B cell (primary cell): ENCODE data around the gene GRIK5. TPM values are rescaled to one million over a fixed set of nuclear protein-coding genes. Genes with fewer than 3 reads are reported as not detected.

ENCODE experiments used
- polyA plus RNA-seq: library from polyadenylated mRNA; depleted of rRNA; stranded (reverse); fragments of >200 nt; gene quantifications from 2 replicates; pipeline ENCODE4 v1.2.3, GENCODE V29; 2012
- total RNA-seq, 2 donors: library from RNA; stranded (reverse); fragments of 120-200 nt in 1 of 2; gene quantifications; 1 replicate in 1 of 2; 2 replicates in 1 of 2; pipeline versions ENCODE4 v1.2.3 to v1.2.4, GENCODE V29; 2013 to 2022

Gene GRIK5
- total and polyA plus RNA-seq, 2 donors (not counting 1 experiment from before 2014, with no cell fraction given) = 0.09 to 0.27 TPM

Other genes with a start within 250 kb of the GRIK5 start
- not detected in 2 replicates for gene LYPD4, start 225.5 kb downstream of the GRIK5 start, total RNA-seq
- not detected in 2 replicates for gene LYPD4, start 225.5 kb downstream of the GRIK5 start, polyA plus RNA-seq
- gene DMRTC2, start 225.2 kb downstream of the GRIK5 start, total RNA-seq = not detected in 2 replicates
- gene DMRTC2, start 225.2 kb downstream of the GRIK5 start, polyA plus RNA-seq = not detected in 2 replicates
- gene RPS19, start 210.0 kb downstream of the GRIK5 start, total RNA-seq = 3,294 and 3,322 TPM in 2 replicates
- gene RPS19, start 210.0 kb downstream of the GRIK5 start, polyA plus RNA-seq = 6,261 and 9,144 TPM in 2 replicates
- gene CD79A, start 192.9 kb downstream of the GRIK5 start, total RNA-seq = 1,230 and 1,280 TPM in 2 replicates
- gene CD79A, start 192.9 kb downstream of the GRIK5 start, polyA plus RNA-seq = 1,116 and 1,471 TPM in 2 replicates
- 646 and 661 TPM in 2 replicates for gene ARHGEF1, start 187.0 kb downstream of the GRIK5 start, total RNA-seq
- 886 and 1,024 TPM in 2 replicates for gene ARHGEF1, start 187.0 kb downstream of the GRIK5 start, polyA plus RNA-seq
- 2.3 and 2.4 TPM in 2 replicates for gene ERFL, start 141.8 kb downstream of the GRIK5 start, total RNA-seq
- gene ERFL, start 141.8 kb downstream of the GRIK5 start, polyA plus RNA-seq = 5.1 and 5.5 TPM in 2 replicates
- 139 and 146 TPM in 2 replicates for gene RABAC1, start 110.9 kb downstream of the GRIK5 start, total RNA-seq
- gene RABAC1, start 110.9 kb downstream of the GRIK5 start, polyA plus RNA-seq = 190 and 206 TPM in 2 replicates
- gene ATP1A3, start 76.0 kb downstream of the GRIK5 start, total RNA-seq = 3.4 and 3.8 TPM in 2 replicates
- gene ATP1A3, start 76.0 kb downstream of the GRIK5 start, polyA plus RNA-seq = 0.62 and 1.2 TPM in 2 replicates
- 27.4 and 28.4 TPM in 2 replicates for gene ZNF574, start 6.0 kb upstream of the GRIK5 start, total RNA-seq
- gene ZNF574, start 6.0 kb upstream of the GRIK5 start, polyA plus RNA-seq = 21.0 and 29.1 TPM in 2 replicates
- gene POU2F2, start 62.2 kb upstream of the GRIK5 start, total RNA-seq = 145 and 152 TPM in 2 replicates
- gene POU2F2, start 62.2 kb upstream of the GRIK5 start, polyA plus RNA-seq = 125 and 170 TPM in 2 replicates
- 52.8 and 59.5 TPM in 2 replicates for gene DEDD2, start 147.5 kb upstream of the GRIK5 start, total RNA-seq
- gene DEDD2, start 147.5 kb upstream of the GRIK5 start, polyA plus RNA-seq = 74.2 and 90.6 TPM in 2 replicates
- 19.0 and 21.3 TPM in 2 replicates for gene ZNF526, start 150.1 kb upstream of the GRIK5 start, total RNA-seq
- gene ZNF526, start 150.1 kb upstream of the GRIK5 start, polyA plus RNA-seq = 2.9 and 4.9 TPM in 2 replicates
- gene GSK3A, start 172.4 kb upstream of the GRIK5 start, total RNA-seq = 36.8 and 42.0 TPM in 2 replicates
- gene GSK3A, start 172.4 kb upstream of the GRIK5 start, polyA plus RNA-seq = 26.2 and 38.5 TPM in 2 replicates
- gene ERF, start 184.9 kb upstream of the GRIK5 start, total RNA-seq = 48.6 and 62.1 TPM in 2 replicates
- gene ERF, start 184.9 kb upstream of the GRIK5 start, polyA plus RNA-seq = 51.5 and 96.4 TPM in 2 replicates
- gene CIC, start 199.0 kb upstream of the GRIK5 start, total RNA-seq = 119 and 123 TPM in 2 replicates
- gene CIC, start 199.0 kb upstream of the GRIK5 start, polyA plus RNA-seq = 75.7 and 77.8 TPM in 2 replicates
- gene PRR19, start 231.9 kb upstream of the GRIK5 start, total RNA-seq = 0.41 and 0.54 TPM in 2 replicates
- 0.26 and 0.39 TPM in 2 replicates for gene PRR19, start 231.9 kb upstream of the GRIK5 start, polyA plus RNA-seq
- gene PAFAH1B3, start 232.4 kb upstream of the GRIK5 start, total RNA-seq = 13.6 and 15.9 TPM in 2 replicates
- 20.8 and 29.2 TPM in 2 replicates for gene PAFAH1B3, start 232.4 kb upstream of the GRIK5 start, polyA plus RNA-seq
- not detected in 2 replicates for gene TMEM145, start 243.1 kb upstream of the GRIK5 start, total RNA-seq
- not detected in 2 replicates for gene TMEM145, start 243.1 kb upstream of the GRIK5 start, polyA plus RNA-seq